ENCODE results near the gene CASK.

The CASK gene

DNA sequence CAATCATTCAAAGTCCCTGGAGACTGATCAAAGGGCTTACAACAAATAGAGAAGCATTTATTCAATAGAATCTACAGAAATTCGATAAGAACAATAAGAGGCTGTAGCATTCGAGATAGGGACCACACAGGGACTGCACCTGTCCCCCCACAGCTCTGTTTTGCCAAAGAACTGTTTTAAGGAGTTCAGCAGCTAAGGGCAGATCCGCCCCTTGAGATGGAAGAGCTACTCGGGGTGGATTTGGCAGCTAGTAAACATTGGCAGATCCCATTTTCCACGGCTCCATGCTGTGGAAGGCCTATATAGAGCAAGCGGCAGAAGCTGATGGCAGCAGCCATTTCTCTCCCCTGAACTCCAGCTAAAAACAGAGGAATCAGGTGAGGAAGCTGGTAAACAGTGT, 123.7 kb downstream of the CASK start:
- Histone ChIP-seq H3K27ac (ENCODE audit: low read depth, low read length) (no peak overlapping the region), H3K27me3 (ENCODE audit: control insufficient read depth, insufficient read depth, low read length) (no peaks in the 10 kb centered on the region), H3K9ac (ENCODE audit: low read length) (no peak overlapping the region), H3K4me3 (ENCODE audit: low read length) (no peak overlapping the region), H3K4me1 (ENCODE audit: control insufficient read depth, insufficient read depth, low read length) (no peaks in the 10 kb centered on the region), H3K36me3 (ENCODE audit: control insufficient read depth, insufficient read depth, low read length) (no peaks in the 10 kb centered on the region)

DNA sequence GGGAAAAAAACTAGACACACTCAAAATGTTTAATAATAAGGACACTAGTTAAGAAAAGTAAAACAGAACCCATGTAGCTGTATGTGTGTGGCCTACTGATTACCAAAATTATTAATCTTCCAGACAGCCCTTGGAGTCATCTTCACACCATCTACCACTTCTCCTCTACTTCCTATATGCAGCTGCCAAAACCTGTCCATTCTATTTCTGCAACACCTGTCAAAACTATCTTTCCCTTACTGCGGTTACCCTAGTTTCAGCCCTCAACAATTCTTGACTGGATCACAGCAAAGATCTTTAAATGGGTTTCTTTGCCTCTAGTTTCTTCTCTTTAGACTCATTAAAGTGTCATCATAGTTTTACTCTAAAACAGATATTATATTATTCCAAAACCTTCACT, 126.8 kb downstream of the CASK start:
- no peaks in the 10 kb centered on the region for H3K27me3 ChIP-seq (ENCODE audit: control insufficient read depth, insufficient read depth, low read length)
- H3K4me3 ChIP-seq (ENCODE audit: low read length): no peak overlapping the region
- H3K36me3 ChIP-seq (ENCODE audit: control insufficient read depth, insufficient read depth, low read length): no peaks in the 10 kb centered on the region
- H3K4me1 ChIP-seq (ENCODE audit: control insufficient read depth, insufficient read depth, low read length): no peaks in the 10 kb centered on the region
- H3K9ac ChIP-seq (ENCODE audit: low read length): no peak overlapping the region
- H3K27ac ChIP-seq (ENCODE audit: low read depth, low read length): no peak overlapping the region

DNA sequence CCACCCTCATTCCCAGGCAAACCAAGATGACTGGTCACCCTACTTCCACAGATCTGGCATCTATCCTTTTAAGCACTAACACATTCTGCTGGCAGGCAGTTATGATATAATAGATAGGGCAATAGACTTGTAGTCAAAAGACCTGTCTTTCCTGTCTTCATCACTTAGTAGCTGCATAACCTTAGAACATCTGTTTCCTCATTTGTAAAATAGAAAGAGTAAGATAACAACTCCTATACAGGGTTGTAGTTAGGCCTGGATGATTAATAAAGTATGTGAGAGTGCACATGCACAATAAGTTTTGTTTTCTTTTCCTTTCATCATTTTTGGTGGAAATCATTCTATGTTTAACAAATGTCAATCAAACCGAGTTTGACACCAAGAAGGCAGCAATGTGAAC, 127.3 kb downstream of the CASK start:
- H3K27me3 ChIP-seq (ENCODE audit: control insufficient read depth, insufficient read depth, low read length): no peaks in the 10 kb centered on the region

DNA sequence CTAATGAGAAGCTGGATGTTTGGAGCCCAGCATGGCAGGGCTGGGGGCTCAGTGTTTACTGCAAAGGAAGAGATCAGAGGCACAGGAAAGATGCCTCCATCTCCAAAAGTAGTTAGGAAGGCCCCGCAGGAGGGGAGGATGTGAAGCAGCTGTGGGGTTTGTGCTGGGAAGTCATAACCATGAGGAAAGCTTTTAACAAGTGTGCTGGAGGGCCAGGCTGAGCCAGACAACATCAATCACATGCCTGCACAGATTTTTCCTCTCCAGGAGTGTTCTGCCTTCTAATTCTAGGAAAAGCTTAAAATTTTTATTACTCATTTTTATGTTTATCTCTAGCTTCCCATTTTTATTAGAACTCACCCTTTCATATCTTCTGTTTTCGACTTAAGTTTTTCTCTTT, 134.0 kb downstream of the CASK start:
- Histone ChIP-seq H3K9ac (ENCODE audit: low read length) (no peak overlapping the region), H3K4me1 (ENCODE audit: control insufficient read depth, insufficient read depth, low read length) (no peaks in the 10 kb centered on the region), H3K27me3 (ENCODE audit: control insufficient read depth, insufficient read depth, low read length) (no peaks in the 10 kb centered on the region), H3K4me3 (ENCODE audit: low read length) (no peak overlapping the region), H3K36me3 (ENCODE audit: control insufficient read depth, insufficient read depth, low read length) (no peaks in the 10 kb centered on the region), H3K27ac (ENCODE audit: low read depth, low read length) (no peak overlapping the region)

More for the DNA sequence above, 127.3 kb downstream of the CASK start:
- H3K27ac ChIP-seq (ENCODE audit: low read depth, low read length): no peak overlapping the region
- H3K36me3 ChIP-seq (ENCODE audit: control insufficient read depth, insufficient read depth, low read length): no peaks in the 10 kb centered on the region
- no peak overlapping the region for H3K9ac ChIP-seq (ENCODE audit: low read length)
- H3K4me1 ChIP-seq (ENCODE audit: control insufficient read depth, insufficient read depth, low read length): no peaks in the 10 kb centered on the region
- no peak overlapping the region for H3K4me3 ChIP-seq (ENCODE audit: low read length)

DNA sequence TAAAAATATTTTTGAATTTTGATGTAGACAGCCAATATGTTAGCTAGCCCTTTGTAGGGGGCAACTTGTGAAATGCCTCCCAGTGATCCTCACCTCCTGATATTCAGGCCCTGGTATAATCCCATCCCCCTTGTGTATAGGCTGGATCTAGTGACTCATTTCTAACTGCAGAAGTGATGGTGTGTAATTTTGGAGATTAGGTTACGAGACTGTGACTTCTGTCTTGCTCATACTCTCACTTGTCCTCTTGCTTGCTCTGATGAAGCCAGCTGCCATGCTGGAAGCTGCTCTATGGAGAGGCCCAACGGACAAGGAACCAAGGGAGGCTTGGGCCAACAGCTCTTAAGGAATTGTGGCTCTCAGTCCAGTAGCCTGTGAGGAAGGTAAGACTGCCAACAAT, 137.7 kb downstream of the CASK start:
- H3K27me3 ChIP-seq (ENCODE audit: control insufficient read depth, insufficient read depth, low read length): no peaks in the 10 kb centered on the region
- no peaks in the 10 kb centered on the region for H3K36me3 ChIP-seq (ENCODE audit: control insufficient read depth, insufficient read depth, low read length)
- H3K27ac ChIP-seq (ENCODE audit: low read depth, low read length): no peak overlapping the region
- no peaks in the 10 kb centered on the region for H3K4me1 ChIP-seq (ENCODE audit: control insufficient read depth, insufficient read depth, low read length)
- H3K4me3 ChIP-seq (ENCODE audit: low read length): no peak overlapping the region
- H3K9ac ChIP-seq (ENCODE audit: low read length): no peak overlapping the region

DNA sequence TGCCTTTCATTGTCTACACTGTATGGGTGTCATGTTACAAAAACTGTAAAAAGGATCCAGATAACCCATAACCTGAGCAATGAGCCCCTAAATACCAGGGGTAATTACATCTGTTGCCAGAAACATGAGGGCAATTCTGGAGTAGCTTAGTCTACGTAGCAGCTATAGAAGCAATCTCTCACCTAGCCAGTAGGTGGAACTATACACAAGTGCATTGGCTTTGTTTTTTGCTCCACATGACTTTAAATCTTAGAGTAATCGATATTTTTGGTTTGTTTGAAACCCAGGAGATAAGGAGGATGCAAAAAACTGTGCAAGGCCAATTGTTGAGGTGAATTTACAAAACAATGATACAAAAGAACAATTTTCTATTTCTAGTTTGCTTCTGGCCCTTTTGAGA, 141.9 kb downstream of the CASK start:
- Histone ChIP-seq H3K36me3 (ENCODE audit: control insufficient read depth, insufficient read depth, low read length) (no peaks in the 10 kb centered on the region), H3K4me3 (ENCODE audit: low read length) (no peak overlapping the region), H3K4me1 (ENCODE audit: control insufficient read depth, insufficient read depth, low read length) (no peaks in the 10 kb centered on the region), H3K27me3 (ENCODE audit: control insufficient read depth, insufficient read depth, low read length) (no peaks in the 10 kb centered on the region), H3K27ac (ENCODE audit: low read depth, low read length) (no peak overlapping the region), H3K9ac (ENCODE audit: low read length) (no peak overlapping the region)

DNA sequence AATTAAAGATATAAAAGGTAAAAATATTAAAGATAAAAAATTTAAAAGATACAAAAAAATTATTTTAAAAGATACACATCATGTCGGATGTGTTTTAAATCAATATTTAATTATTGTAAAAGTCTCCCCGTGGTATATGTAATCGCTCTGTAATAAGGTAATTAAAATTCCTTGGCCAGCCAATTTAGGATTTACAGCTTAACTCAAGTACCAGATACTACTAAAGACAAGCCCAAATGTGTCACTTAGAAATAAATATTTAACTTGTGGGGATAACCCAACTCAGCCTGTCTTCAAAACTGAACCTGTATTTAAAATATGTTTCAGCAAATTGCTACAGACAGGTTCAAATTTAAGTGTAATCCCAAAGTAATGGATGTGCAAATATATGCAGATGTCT, 143.4 kb downstream of the CASK start:
- Histone ChIP-seq H3K4me3 (ENCODE audit: low read length) (no peak overlapping the region), H3K36me3 (ENCODE audit: control insufficient read depth, insufficient read depth, low read length) (no peaks in the 10 kb centered on the region), H3K27ac (ENCODE audit: low read depth, low read length) (no peak overlapping the region), H3K9ac (ENCODE audit: low read length) (no peak overlapping the region), H3K4me1 (ENCODE audit: control insufficient read depth, insufficient read depth, low read length) (no peaks in the 10 kb centered on the region), H3K27me3 (ENCODE audit: control insufficient read depth, insufficient read depth, low read length) (no peaks in the 10 kb centered on the region)

DNA sequence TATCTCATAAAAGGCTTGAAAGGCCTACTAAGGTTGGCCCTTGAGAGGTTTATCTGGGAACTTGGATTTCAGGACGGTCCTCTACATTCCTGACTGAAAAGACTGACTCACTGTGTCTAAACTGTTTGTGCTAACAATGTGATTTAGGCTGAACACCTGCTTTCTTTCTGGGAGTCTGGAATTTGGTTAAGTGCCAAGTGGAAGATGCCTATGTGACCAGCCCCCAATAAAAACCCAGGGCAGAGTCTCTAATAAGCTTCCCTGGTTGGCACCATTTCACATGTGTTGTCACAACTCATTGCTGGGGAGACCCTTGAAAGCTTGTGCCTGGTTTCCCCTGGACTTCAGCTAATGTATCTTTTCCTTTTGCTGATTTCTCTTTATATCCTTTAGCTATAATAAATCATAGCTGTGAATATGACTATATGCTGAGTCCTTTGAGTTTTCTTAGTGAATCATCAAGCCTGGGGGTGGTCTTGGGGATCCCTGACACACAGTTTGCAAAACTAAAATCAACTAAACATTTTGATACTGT, 144.3 kb downstream of the CASK start:
- Histone ChIP-seq H3K27ac (ENCODE audit: low read depth, low read length) (no peak overlapping the region), H3K27me3 (ENCODE audit: control insufficient read depth, insufficient read depth, low read length) (no peaks in the 10 kb centered on the region), H3K4me1 (ENCODE audit: control insufficient read depth, insufficient read depth, low read length) (no peaks in the 10 kb centered on the region), H3K9ac (ENCODE audit: low read length) (no peak overlapping the region), H3K4me3 (ENCODE audit: low read length) (no peak overlapping the region), H3K36me3 (ENCODE audit: control insufficient read depth, insufficient read depth, low read length) (no peaks in the 10 kb centered on the region)

DNA sequence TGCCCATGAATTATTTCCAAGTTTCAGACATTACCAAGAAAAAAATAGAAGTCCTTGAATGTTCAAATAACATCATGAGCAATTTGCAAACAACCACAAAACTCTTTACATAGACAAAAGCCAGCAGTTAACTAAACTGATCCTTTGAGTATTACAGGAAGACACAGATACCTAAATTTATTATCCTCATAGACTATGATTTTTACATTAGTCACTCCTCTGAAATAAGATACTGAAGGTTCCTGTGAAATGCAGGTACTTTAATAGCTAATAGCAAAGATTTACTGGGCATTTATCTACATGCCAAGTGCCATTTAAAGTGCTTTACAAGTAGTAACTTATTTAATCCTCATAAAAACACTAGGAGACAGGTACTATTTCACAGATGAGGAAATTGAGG, 161.7 kb downstream of the CASK start:
- Histone ChIP-seq H3K27ac (ENCODE audit: low read depth, low read length) (no peak overlapping the region), H3K4me1 (ENCODE audit: control insufficient read depth, insufficient read depth, low read length) (no peaks in the 10 kb centered on the region), H3K4me3 (ENCODE audit: low read length) (no peak overlapping the region), H3K27me3 (ENCODE audit: control insufficient read depth, insufficient read depth, low read length) (no peaks in the 10 kb centered on the region), H3K9ac (ENCODE audit: low read length) (no peak overlapping the region), H3K36me3 (ENCODE audit: control insufficient read depth, insufficient read depth, low read length) (no peaks in the 10 kb centered on the region)

DNA sequence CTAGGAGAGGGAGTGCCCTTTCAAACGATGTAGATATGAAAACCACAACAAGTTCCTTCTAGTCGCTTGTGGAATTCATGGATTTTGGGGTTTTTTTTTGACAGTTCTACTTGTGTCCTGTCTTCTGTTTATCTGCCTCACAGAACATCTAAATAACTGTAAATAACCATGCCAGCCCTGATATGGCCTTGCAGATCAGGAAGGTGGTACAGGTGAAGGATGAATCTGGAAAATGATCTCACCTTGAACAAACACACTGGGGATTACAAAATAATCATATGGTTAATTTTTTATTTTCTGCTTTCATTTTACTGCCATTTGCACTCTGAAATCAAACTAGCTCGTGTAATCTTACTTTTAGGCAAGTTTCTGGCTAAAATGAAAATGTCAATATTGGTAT, 162.2 kb downstream of the CASK start:
- H3K4me3 ChIP-seq (ENCODE audit: low read length): no peak overlapping the region
- no peaks in the 10 kb centered on the region for H3K27me3 ChIP-seq (ENCODE audit: control insufficient read depth, insufficient read depth, low read length)
- H3K4me1 ChIP-seq (ENCODE audit: control insufficient read depth, insufficient read depth, low read length): no peaks in the 10 kb centered on the region
- H3K9ac ChIP-seq (ENCODE audit: low read length): no peak overlapping the region
- no peaks in the 10 kb centered on the region for H3K36me3 ChIP-seq (ENCODE audit: control insufficient read depth, insufficient read depth, low read length)
- no peak overlapping the region for H3K27ac ChIP-seq (ENCODE audit: low read depth, low read length)

DNA sequence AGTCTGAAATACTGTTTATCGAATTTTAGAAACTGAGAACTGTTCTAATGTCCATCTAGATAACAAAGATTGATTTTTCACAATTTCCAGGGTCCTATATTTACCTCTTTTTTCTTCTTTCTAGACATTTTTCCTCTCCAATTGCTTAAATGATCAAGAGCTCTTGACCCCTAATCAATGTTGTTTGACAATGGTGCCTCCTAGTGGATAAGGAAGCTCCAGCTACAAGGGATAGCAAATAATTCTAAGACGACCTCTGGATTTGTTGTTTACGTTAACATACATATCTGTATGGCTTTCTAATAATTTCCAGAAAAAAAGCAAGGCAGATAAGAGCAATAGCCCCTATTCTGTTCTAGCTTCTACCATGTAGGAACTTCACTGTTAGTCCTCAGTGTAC, 163.5 kb downstream of the CASK start:
- H3K27me3 ChIP-seq (ENCODE audit: control insufficient read depth, insufficient read depth, low read length): no peaks in the 10 kb centered on the region
- H3K9ac ChIP-seq (ENCODE audit: low read length): no peak overlapping the region

DNA sequence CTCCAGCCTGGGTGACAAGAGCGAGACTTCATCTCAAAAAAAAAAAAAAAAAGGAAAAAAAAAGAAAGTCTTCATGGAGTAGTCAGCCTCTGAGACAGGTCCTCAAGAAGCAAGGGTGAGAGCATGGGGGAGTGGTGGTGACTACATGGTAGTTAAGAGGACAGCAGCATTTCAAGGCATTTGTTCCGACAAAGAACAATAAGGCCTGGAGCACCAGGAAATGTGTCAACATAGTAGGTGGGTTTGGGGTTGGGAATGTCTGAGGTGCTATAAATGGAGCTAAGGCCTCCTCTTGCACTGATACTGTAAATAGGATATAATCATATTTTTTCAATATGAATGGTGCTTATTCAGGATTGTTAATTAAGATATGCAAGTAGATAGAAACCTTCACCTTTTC, 165.0 kb downstream of the CASK start:
- no peaks in the 10 kb centered on the region for H3K36me3 ChIP-seq (ENCODE audit: control insufficient read depth, insufficient read depth, low read length)

More for the DNA sequence above, 163.5 kb downstream of the CASK start:
- H3K36me3 ChIP-seq (ENCODE audit: control insufficient read depth, insufficient read depth, low read length): no peaks in the 10 kb centered on the region
- H3K4me1 ChIP-seq (ENCODE audit: control insufficient read depth, insufficient read depth, low read length): no peaks in the 10 kb centered on the region
- no peak overlapping the region for H3K27ac ChIP-seq (ENCODE audit: low read depth, low read length)
- H3K4me3 ChIP-seq (ENCODE audit: low read length): no peak overlapping the region

DNA sequence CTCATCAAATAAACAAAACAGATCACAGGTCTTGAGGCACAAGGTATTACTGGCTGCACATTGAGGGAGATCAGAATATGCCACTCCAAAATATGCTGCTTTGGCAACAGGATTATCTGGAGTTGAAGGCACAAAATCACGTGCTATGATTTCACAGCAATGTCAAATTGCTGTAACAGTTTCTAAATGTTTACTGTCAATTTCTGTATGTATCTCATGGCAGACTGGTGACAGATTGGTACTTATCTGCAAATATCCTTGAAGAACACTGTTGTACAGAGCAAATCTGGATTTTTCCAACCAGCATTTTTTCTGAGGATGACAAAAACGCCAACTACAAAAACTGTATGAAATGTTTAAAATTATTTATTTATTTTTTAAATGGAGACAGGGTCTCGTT, 172.6 kb downstream of the CASK start:
- Histone ChIP-seq H3K27me3 (ENCODE audit: control insufficient read depth, insufficient read depth, low read length) (no peaks in the 10 kb centered on the region), H3K9ac (ENCODE audit: low read length) (no peak overlapping the region), H3K27ac (ENCODE audit: low read depth, low read length) (no peak overlapping the region), H3K4me1 (ENCODE audit: control insufficient read depth, insufficient read depth, low read length) (no peaks in the 10 kb centered on the region), H3K36me3 (ENCODE audit: control insufficient read depth, insufficient read depth, low read length) (no peaks in the 10 kb centered on the region), H3K4me3 (ENCODE audit: low read length) (no peak overlapping the region)

More for the DNA sequence above, 165.0 kb downstream of the CASK start:
- Histone ChIP-seq H3K4me1 (ENCODE audit: control insufficient read depth, insufficient read depth, low read length) (no peaks in the 10 kb centered on the region), H3K27me3 (ENCODE audit: control insufficient read depth, insufficient read depth, low read length) (no peaks in the 10 kb centered on the region), H3K9ac (ENCODE audit: low read length) (no peak overlapping the region), H3K27ac (ENCODE audit: low read depth, low read length) (no peak overlapping the region), H3K4me3 (ENCODE audit: low read length) (no peak overlapping the region)

All from rectal smooth muscle tissue (tissue), 1 donor.